ENCODE data around the gene RIN2.

GRCh38 chr20:19802492-19803158, 44.6 kb downstream of the RIN2 start:
- TF ChIP-seq CTCF (IDR thresholded peaks at IDR 0.05): peak in 2 of 4 donors; percentile 27 to 35
- no peak for TF ChIP-seq POLR2A (IDR thresholded peaks at IDR 0.05)

All from right lobe of liver (tissue), 4 donors.